ENCODE results near the gene HTR2A. TPM values are rescaled to one million over a fixed set of nuclear protein-coding genes. Genes with fewer than 3 reads are reported as not detected.

Gene HTR2A
- total RNA-seq, 1 experiment from 2014 or later, result not detected

DNA sequence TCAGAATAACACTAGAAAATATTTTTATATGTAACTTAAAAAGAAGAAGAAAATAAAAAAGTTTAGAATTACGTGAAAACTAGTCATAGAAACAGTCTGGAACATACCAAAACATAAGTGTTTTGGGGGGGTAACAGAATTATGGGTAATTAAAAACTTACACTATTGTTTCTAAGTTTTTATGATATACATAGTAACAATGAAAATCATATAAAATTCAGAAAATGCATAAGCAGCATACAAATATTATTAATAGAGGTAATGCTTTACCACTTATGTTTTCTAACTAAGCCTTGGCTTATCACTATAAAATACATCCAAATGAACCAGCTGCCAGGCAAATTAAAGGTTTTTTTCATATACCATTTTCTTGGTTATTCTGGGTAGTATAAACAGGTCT, 114.8 kb downstream of the HTR2A start (continued):
- TF ChIP-seq, protein P1, sequence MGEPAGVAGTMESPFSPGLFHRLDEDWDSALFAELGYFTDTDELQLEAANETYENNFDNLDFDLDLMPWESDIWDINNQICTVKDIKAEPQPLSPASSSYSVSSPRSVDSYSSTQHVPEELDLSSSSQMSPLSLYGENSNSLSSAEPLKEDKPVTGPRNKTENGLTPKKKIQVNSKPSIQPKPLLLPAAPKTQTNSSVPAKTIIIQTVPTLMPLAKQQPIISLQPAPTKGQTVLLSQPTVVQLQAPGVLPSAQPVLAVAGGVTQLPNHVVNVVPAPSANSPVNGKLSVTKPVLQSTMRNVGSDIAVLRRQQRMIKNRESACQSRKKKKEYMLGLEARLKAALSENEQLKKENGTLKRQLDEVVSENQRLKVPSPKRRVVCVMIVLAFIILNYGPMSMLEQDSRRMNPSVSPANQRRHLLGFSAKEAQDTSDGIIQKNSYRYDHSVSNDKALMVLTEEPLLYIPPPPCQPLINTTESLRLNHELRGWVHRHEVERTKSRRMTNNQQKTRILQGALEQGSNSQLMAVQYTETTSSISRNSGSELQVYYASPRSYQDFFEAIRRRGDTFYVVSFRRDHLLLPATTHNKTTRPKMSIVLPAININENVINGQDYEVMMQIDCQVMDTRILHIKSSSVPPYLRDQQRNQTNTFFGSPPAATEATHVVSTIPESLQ (CRISPR knock-in tag; IDR thresholded peaks at IDR 0.05), result no peak

Other genes starting within 250 kb of the HTR2A start
- 58.7 to 70.2 TPM (median 64.5 TPM) in 3 replicates for gene ESD, start 99.9 kb downstream of the HTR2A start, total RNA-seq (2021)

All from WTC11 (cell line).